ENCODE results near the gene KDF1.

GRCh38 chr1:26949926-26950319, 10.3 kb downstream of the KDF1 start:
- TF ChIP-seq CTCF (IDR thresholded peaks at IDR 0.05): no peak
- TF ChIP-seq POLR2A (IDR thresholded peaks at IDR 0.05): no peak

Measured in right lobe of liver (tissue), 4 donors.